Fibroblast of villous mesenchyme (primary cell): ENCODE data around the gene NLGN1. TPM values are rescaled to one million over a fixed set of nuclear protein-coding genes. Genes with fewer than 3 reads are reported as not detected.
"Not testable (repeated sequence)": the region's sequence is repeated elsewhere in the genome, so short reads cannot be mapped to it uniquely, and the experiment has no call there.

Experiments used
- DNase-seq: peaks from one replicate; pipeline ENCODE4 v3.0.0-alpha.2; 2010; ENCODE audit warnings: low read depth
- H3K4me3 ChIP-seq: 2 replicates; pipeline ENCODE4 v1.5.1; 2011; ENCODE audit warnings: low read depth, mild to moderate bottlenecking, low read length
- total RNA-seq: library from RNA; depleted of rRNA; stranded (reverse); fragments of >200 nt; gene quantifications from 2 replicates; pipeline ENCODE4 v1.2.3, GENCODE V29; 2012
- TF ChIP-seq, protein P1 (sequence below): IDR thresholded peaks from 2 replicates; pipeline ENCODE4 v1.5.1; 2012; ENCODE audit warnings: low read depth, mild to moderate bottlenecking, low read length; ENCODE audit not compliant: insufficient read depth

NLGN1 gene
- 8.4 and 18.1 TPM in 2 replicates for total RNA-seq

DNA sequence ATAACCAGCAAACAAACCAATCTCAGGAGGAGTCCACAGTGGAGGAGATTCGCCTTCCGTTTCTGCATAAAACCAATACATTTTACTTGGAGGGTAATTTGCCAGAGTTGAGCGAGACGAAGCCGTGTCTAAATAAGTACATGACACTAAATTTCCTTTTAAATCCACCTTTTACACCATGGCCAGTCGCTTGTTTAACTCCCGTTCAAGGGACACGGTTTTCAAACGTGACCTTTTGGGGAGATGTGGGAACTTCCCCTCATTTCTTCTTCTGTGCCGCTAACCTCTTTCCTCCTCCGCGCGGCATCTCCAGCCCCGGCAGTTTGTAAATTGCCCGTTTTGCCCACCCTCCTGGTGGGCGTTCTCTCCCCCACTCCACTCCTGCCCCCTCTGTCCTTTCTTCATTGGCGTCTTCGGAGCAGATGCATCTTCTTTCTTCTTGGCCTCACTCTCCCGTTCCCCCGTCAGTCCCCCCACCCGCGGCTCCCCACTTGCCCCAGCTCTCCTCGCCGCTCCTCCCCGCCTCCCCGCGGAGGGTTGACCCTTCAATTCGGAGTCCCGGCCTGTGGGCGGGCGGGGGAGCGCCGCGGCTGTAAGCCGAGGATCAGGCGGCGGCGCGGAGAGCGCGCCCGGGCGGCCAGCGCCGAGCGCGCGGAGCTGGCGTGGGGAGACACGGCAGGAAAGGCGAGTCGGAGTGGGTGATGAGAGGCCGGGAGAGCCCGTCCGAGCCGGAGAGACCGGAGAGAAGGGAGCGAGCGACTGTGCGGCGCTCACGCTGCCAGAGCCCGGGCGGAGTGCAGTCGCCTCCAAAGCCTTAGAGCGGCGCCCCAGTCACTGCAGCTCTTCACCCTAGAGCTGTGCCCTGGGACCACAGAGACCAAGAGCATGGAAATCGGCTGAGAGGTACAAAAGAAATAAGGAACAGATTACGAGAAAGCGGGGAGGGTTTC lies at the start of gene NLGN1:
NLGN1 (plus strand) TSS at position 584 of the 950 bp plus-strand sequence.
- TF ChIP-seq, protein P1, sequence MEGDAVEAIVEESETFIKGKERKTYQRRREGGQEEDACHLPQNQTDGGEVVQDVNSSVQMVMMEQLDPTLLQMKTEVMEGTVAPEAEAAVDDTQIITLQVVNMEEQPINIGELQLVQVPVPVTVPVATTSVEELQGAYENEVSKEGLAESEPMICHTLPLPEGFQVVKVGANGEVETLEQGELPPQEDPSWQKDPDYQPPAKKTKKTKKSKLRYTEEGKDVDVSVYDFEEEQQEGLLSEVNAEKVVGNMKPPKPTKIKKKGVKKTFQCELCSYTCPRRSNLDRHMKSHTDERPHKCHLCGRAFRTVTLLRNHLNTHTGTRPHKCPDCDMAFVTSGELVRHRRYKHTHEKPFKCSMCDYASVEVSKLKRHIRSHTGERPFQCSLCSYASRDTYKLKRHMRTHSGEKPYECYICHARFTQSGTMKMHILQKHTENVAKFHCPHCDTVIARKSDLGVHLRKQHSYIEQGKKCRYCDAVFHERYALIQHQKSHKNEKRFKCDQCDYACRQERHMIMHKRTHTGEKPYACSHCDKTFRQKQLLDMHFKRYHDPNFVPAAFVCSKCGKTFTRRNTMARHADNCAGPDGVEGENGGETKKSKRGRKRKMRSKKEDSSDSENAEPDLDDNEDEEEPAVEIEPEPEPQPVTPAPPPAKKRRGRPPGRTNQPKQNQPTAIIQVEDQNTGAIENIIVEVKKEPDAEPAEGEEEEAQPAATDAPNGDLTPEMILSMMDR: no peak
- H3K4me3 ChIP-seq: peak within 1 kb of the TSS; percentile 63
- peak; percentile 62 for DNase-seq

DNA sequence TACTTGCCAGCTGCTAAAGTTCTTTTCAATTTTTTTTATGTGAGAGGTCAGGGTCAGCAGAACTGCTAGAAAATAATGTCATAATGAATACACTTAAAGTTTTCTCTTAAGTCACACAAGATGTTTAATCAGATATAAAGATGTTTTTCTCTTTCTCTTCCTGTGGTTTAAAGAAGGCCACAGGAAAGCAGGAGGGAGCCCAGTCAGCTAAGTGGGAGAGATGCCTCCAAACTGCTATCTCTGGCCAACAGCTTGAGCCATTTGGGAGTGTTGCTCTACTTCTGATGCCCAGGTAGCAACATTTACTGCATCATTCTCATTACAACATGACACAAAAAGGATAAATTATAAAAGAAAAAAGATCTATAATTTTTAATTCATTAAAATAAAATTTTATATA lies 45.7 kb upstream of the NLGN1 start:
- H3K4me3 ChIP-seq: no peak overlapping the region
- TF ChIP-seq, protein P1: no peak
- DNase-seq: no peak

DNA sequence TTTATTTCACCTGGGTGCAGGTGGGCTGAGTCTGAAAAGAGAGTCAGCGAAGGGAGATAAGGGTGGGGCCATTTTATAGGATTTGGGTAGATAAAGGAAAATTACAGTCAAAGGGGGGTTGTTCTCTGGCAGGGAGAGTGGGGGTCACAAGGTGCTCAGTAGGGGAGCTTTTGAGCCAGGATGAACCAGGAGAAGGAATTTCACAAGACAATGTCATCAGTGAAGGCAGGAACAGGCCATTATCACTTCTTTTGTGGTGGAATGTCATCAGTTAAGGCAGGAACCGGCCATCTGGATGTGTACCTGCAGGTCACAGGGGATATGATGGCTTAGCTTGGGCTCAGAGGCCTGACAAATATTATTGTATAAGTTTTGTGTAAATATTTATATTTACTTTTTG lies 44.4 kb upstream of the NLGN1 start:
- not testable (repeated sequence) for H3K4me3 ChIP-seq, DNase-seq

DNA sequence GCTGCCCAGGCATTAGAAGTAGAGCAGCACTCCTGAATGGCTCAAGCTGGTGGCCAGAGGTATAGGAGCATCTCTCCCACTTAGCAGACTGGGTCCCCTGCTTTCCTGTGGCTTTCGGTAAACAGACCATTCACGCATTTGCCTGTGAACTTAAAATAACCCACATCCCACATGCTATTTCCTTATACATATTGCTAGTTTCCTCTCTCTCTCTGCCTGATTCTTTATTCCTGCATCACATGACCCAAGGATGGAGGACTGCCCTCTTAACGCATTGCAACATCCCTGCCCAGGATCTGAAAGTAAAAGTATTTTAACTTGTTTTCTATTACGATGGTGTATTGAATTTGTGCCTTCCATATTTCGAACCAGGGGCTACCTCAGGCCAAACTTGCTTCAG lies 43.4 kb upstream of the NLGN1 start:
- H3K4me3 ChIP-seq: no peak overlapping the region
- DNase-seq: no peak
- TF ChIP-seq, protein P1: no peak

DNA sequence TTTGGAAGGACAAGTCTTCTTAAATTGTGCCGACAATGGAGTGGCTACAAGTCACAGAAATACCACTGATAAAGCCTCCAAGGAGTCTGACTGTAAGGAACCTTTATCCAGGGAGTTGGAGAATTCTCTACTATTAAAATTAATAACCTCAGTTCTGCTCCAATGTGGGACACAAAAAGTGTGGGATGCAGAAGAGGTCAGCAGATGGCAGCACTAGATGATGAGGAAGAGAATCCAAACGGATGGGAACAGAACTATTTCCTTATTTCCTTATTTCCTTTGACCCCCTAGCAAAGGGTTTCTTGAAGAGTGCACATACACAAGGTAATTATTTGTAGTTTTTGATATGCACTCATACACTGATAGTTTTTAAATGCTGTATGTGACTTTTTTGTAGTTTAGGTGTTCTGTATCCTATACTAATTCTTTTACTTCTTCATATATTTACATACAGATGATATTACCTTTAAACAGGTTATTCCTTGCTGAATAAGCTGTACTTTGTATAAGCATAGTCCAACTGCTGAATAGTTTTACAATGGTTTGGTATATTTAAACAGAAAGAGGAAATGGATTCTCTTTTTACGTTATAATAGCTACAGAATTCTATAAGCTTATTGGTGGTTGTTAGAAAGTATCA lies 25.6 kb upstream of the NLGN1 start:
- TF ChIP-seq, protein P1: peak; percentile 45
- H3K4me3 ChIP-seq: no peak overlapping the region
- DNase-seq: peak; percentile 25

DNA sequence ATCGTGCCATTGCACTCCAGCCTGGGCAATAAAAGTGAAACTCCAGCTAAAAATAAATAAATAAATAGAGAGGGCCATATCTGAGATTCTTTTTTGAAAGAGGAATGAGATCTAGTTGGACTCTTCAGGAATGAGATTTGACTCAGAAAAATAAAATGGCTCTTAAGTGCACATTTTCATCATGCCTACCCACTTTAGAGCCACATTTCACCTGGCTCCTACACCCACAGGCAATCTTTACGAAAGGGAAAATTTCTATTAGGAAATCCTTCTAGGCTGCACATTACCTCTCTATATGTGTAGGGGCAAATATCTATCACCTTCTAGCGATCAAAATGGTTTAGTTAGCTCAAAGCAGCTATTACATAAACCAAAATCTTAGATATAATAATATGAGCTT lies 16.9 kb upstream of the NLGN1 start:
- TF ChIP-seq, protein P1: no peak
- DNase-seq: no peak
- H3K4me3 ChIP-seq: no peak overlapping the region

DNA sequence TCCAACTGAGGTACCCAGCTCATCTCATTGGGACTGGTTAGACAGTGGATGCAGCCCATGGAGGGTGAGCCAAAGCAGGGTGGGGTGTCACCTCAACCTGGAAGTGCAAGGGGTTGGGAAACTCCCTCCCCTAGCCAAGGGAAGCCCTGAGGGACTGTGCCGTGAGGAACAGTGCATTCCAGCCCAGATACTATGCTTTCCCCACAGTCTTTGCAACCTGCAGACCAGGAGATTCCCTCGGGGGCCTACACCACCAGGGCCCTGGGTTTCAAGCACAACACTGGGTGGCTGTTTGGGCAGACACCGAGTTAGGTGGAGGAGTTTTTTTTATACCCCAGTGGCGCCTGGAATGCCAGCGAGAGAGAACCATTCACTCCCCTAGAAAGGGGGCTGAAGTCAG lies 15.6 kb upstream of the NLGN1 start:
- H3K4me3 ChIP-seq, DNase-seq: not testable (repeated sequence)
